ENCODE results near the gene NSUN4. TPM values are rescaled to one million over a fixed set of nuclear protein-coding genes. Genes with fewer than 3 reads are reported as not detected.

Gene NSUN4
- total and polyA plus RNA-seq, 2 experiments from 2014 or later, result 10.8 to 16.1 TPM

DNA sequence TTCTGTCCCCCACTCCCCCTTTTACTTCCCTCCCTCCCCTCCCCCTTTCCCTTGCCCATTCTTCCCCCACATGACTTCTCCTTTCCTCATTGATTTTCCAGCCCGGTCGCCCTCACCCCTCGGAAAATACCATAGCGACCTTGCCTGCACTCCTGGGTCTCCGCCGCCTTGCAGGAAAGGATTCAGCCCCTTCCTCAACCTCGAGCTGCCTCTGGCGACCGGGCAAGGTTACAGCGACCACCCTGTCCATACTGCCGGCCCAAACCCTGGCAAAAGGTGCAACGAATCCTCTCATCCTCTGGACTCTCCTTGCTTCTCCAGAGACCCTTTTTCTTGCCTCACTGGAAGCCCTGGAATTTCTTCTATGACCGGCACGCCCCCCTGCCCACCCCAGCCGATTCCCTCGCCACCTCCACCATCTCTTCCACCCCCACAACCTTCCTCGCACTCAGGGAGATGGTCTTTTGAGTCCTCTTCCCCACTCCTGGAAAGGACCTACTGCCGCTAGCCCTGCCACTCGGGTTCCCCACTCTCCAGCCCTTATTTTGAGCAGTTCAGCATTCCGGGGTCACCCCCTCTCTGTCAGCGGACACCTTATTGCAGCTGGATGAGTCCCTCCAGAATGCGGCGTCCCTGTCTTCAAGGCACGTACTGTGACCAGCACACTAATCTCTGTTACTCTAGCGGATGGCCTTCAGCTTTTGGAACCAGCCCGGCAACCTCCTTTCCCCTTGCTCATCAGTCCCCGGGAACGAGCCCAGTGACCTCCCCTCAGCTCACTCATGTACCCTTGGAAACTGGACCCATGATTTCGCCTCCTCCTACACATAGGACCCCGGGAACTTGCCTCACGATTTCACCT, 846 bp downstream of the NSUN4 start:
- Histone ChIP-seq H3K4me1 (ENCODE audit: low read depth) (peaks cover 5% of the 10 kb centered on the region), H3K36me3 (peaks cover 3% of the 10 kb centered on the region), H3K9me3 (ENCODE audit: low read depth) (no peaks in the 10 kb centered on the region), H3K4me3 (peak overlapping the region; percentile 72), H3K27me3 (no peaks in the 10 kb centered on the region), H3K27ac (peak overlapping the region; percentile 87)
- no peak for DNase-seq (ENCODE audit: low read depth in 1 of 2, low spot score in 1 of 2)
- TF ChIP-seq, protein P1, sequence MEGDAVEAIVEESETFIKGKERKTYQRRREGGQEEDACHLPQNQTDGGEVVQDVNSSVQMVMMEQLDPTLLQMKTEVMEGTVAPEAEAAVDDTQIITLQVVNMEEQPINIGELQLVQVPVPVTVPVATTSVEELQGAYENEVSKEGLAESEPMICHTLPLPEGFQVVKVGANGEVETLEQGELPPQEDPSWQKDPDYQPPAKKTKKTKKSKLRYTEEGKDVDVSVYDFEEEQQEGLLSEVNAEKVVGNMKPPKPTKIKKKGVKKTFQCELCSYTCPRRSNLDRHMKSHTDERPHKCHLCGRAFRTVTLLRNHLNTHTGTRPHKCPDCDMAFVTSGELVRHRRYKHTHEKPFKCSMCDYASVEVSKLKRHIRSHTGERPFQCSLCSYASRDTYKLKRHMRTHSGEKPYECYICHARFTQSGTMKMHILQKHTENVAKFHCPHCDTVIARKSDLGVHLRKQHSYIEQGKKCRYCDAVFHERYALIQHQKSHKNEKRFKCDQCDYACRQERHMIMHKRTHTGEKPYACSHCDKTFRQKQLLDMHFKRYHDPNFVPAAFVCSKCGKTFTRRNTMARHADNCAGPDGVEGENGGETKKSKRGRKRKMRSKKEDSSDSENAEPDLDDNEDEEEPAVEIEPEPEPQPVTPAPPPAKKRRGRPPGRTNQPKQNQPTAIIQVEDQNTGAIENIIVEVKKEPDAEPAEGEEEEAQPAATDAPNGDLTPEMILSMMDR (IDR thresholded peaks at IDR 0.05; ENCODE audit: low read depth, low read length), result no peak

DNA sequence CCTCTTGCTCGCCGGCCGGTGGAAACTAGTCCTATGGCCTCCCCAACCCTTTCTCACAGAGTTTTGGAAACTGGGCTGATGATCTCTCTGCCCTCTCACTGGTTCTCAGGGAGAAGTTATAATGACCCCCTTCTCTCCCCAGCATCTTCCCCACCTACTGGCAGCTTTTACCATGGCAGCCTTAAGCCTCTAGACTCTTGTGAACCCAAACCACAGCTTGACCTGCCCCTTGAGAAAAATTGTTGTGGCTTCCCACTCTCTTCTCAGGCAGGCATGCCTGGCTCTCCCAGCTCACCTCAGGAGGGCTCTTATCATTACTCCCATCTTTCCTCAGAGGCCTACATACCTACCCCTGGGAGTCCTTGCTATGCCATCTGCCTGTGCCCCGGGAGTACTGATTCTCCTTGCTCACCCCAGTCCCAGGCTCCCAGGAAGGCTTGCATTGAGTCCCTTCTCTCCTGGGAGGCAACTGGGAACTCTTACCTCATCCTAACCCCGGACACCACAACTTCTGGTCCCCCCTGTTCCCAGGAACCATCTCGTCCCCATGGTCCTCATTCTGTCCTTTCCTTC, 1.6 kb downstream of the NSUN4 start:
- Histone ChIP-seq H3K27ac (peak overlapping the region; percentile 87), H3K27me3 (no peaks in the 10 kb centered on the region), H3K4me3 (no peak overlapping the region), H3K9me3 (ENCODE audit: low read depth) (no peaks in the 10 kb centered on the region), H3K36me3 (peaks cover 8% of the 10 kb centered on the region), H3K4me1 (ENCODE audit: low read depth) (peaks cover 5% of the 10 kb centered on the region)
- DNase-seq (ENCODE audit: low read depth in 1 of 2, low spot score in 1 of 2), result peak in 1 of 2 donors; percentile 42
- TF ChIP-seq, protein P1 (IDR thresholded peaks at IDR 0.05; ENCODE audit: low read depth, low read length), result peak; percentile 37

DNA sequence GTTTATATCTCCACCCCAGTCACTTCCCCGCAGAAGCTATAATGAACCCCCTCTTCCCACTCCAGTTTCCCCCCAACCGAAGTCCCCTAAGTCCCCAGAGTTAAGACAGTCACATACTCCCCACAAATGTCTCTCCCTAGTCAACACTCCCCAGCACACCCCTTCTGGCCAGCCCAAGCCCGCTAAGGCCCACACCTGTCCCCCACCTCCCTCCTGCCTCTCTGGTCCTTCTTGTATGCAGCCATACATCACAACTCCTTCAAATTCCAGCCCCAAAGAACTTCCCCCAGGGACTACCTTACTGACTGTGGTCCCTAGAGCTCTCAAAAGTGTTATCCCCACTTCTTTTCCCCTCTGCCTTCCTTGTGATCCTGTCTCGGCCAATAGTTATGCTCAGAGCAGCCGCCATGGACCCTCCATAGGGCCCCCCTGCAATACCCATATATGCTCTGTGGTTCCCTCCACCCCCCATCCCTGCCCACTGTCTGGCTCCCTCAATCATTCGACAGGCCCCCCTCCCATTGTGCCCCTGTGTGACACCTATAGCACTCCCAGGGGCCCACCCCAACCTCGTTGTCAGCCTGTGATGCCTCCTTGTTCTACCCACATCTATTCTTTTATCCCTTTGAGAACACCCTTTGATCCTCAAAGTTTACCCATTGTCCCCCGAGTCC, 2.2 kb downstream of the NSUN4 start:
- DNase-seq (ENCODE audit: low read depth in 1 of 2, low spot score in 1 of 2), result no peak
- H3K27ac ChIP-seq, result peak overlapping the region; percentile 21
- TF ChIP-seq, protein P1 (IDR thresholded peaks at IDR 0.05; ENCODE audit: low read depth, low read length), result no peak
- no peak overlapping the region for H3K4me3 ChIP-seq
- no peaks in the 10 kb centered on the region for H3K27me3 ChIP-seq
- no peaks in the 10 kb centered on the region for H3K9me3 ChIP-seq (ENCODE audit: low read depth)
- peaks cover 13% of the 10 kb centered on the region for H3K36me3 ChIP-seq
- H3K4me1 ChIP-seq (ENCODE audit: low read depth), result peaks cover 5% of the 10 kb centered on the region

DNA sequence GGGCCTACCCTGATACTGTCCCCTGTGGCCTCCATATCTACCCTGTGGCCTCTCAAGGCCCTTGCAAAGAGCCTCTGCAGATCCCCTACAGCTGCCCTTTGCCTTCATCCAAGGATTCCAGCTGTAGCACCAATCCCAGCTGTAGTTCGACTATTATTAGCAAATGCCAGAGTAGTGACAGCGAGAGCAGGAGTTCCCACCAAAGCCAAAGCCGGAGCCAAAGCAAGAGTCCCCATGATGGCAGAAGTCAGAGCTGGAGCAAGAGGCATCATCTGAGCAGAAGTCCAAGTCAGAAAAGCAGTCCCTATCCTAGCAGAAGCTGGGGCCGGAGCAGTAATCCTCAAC, 2.7 kb downstream of the NSUN4 start:
- H3K27ac ChIP-seq, result peak overlapping the region; percentile 21
- TF ChIP-seq, protein P1 (IDR thresholded peaks at IDR 0.05; ENCODE audit: low read depth, low read length), result no peak
- peaks cover 5% of the 10 kb centered on the region for H3K4me1 ChIP-seq (ENCODE audit: low read depth)
- no peak overlapping the region for H3K4me3 ChIP-seq
- H3K27me3 ChIP-seq, result no peaks in the 10 kb centered on the region
- no peak for DNase-seq (ENCODE audit: low read depth in 1 of 2, low spot score in 1 of 2)
- H3K36me3 ChIP-seq, result peaks cover 13% of the 10 kb centered on the region
- H3K9me3 ChIP-seq (ENCODE audit: low read depth), result no peaks in the 10 kb centered on the region

DNA sequence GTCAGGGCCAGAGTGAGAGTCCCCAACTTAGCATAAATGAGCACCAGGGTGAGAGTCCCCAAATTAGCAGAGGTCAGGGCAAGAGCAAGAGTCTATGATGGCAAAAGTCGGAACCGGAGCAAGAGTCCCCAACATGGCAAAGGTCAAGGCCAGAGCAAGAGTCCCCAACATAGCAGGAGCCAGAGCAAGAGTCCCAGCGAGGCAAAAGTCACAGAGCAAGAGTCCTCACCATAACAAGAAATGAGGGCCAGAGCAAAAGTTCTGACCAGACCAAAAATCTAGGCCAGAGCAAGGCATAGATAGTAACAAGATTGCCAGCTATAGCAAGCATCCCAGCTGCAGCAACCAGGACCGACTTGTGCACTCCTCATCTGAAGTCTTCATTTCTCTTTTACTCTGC, 3.1 kb downstream of the NSUN4 start:
- no peak for DNase-seq (ENCODE audit: low read depth in 1 of 2, low spot score in 1 of 2)
- no peaks in the 10 kb centered on the region for H3K27me3 ChIP-seq
- peak overlapping the region; percentile 21 for H3K27ac ChIP-seq
- TF ChIP-seq, protein P1 (IDR thresholded peaks at IDR 0.05; ENCODE audit: low read depth, low read length), result no peak
- peaks cover 13% of the 10 kb centered on the region for H3K36me3 ChIP-seq
- no peaks in the 10 kb centered on the region for H3K9me3 ChIP-seq (ENCODE audit: low read depth)
- H3K4me3 ChIP-seq, result no peak overlapping the region
- peaks cover 5% of the 10 kb centered on the region for H3K4me1 ChIP-seq (ENCODE audit: low read depth)

All from cardiac muscle cell (in vitro differentiated cells and primary cell).